Brain pericyte (primary cell): Measurements from ENCODE around the gene SHTN1.

Experiments used
- DNase-seq: peaks from one replicate; pipeline ENCODE4 v3.0.0-alpha.2; 2012; ENCODE audit warnings: low read depth, low spot score

Gene SHTN1

GRCh38 chr10:116870949-116871348 is 134.0 kb downstream of the SHTN1 start:
- no peak for DNase-seq

GRCh38 chr10:116868722-116869121 is 136.3 kb downstream of the SHTN1 start:
- no peak for DNase-seq

GRCh38 chr10:116868198-116868676 is 136.8 kb downstream of the SHTN1 start:
- no peak for DNase-seq

- no peak for DNase-seq
Observed at GRCh38 chr10:116866987-116867595, 137.9 kb downstream of the SHTN1 start.

- no peak for DNase-seq
Observed at GRCh38 chr10:116866066-116866465, 138.9 kb downstream of the SHTN1 start.

GRCh38 chr10:116864436-116864835 is 140.6 kb downstream of the SHTN1 start:
- no peak for DNase-seq

- DNase-seq, result no peak
Observed at GRCh38 chr10:116861796-116862195, 143.2 kb downstream of the SHTN1 start.

GRCh38 chr10:116857156-116857555 is 147.8 kb downstream of the SHTN1 start:
- DNase-seq, result no peak

GRCh38 chr10:116853701-116854100 is 151.3 kb downstream of the SHTN1 start:
- DNase-seq, result no peak

GRCh38 chr10:116853287-116853686 is 151.7 kb downstream of the SHTN1 start:
- DNase-seq, result no peak

GRCh38 chr10:116852246-116852645 is 152.7 kb downstream of the SHTN1 start:
- DNase-seq, result no peak

- no peak for DNase-seq
Observed at GRCh38 chr10:116850058-116850611, 154.9 kb downstream of the SHTN1 start.

- DNase-seq, result peak; percentile 74
Observed at GRCh38 chr10:116849248-116850057, 155.5 kb downstream of the SHTN1 start, which contains the start of gene ENO4. ENO4 (plus strand) TSS chr10:116849499; CDS start chr10:116849567, 68 bp downstream.

- no peak for DNase-seq
Observed at GRCh38 chr10:116848944-116849247, 156.1 kb downstream of the SHTN1 start.

- no peak for DNase-seq
Observed at GRCh38 chr10:116848032-116848943, 156.7 kb downstream of the SHTN1 start.

GRCh38 chr10:116845823-116846222 is 159.2 kb downstream of the SHTN1 start:
- DNase-seq, result no peak

- DNase-seq, result no peak
Observed at GRCh38 chr10:116840389-116841075, 164.5 kb downstream of the SHTN1 start.

GRCh38 chr10:116838143-116838725 is 166.8 kb downstream of the SHTN1 start:
- no peak for DNase-seq

- DNase-seq, result no peak
Observed at GRCh38 chr10:116836902-116837523, 168.0 kb downstream of the SHTN1 start.

- no peak for DNase-seq
Observed at GRCh38 chr10:116836083-116836482, 168.9 kb downstream of the SHTN1 start.
